ENCODE measurements around the gene UNC45B. TPM values are rescaled to one million over a fixed set of nuclear protein-coding genes. Genes with fewer than 3 reads are reported as not detected.
A peak's percentile ranks its signal among the peaks of the same experiment; 100 is the strongest.
"Not testable (repeated sequence)": the region's sequence is repeated elsewhere in the genome, so short reads cannot be mapped to it uniquely, and the experiment has no call there.

Gene UNC45B
- total and polyA plus RNA-seq, 7 experiments from 2014 or later = 0.10 to 0.62 (median 0.22) TPM

DNA sequence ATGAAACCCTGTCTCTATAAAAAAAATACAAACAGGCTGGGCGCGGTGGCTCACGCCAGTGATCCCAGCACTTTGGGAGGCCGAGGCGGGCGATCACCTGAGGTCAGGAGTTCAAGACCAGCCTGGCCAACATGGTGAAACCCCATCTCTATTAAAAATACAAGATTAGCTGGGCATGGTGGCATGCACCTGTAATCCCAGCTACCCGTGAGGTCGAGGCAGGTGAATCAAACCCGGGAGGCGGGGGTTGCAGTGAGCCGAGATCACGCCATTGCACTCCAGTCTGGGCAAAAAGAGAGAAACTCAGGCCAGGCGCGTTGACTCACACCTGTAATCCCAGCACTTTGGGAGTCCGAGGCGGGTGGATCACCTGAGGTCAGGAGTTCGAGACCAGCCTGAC lies 36.8 kb upstream of the UNC45B start:
- ChIA-PET CTCF (interaction anchor here (0.8 to 1.3 kb wide), 2 partner anchors 11 to 292 kb away, joined by 3 to 4 read pairs; no protein-coding TSS in a partner anchor), POLR2A (interaction anchor here (1.7 kb wide), 1 partner anchor 21 kb away, joined by 4 read pairs; no protein-coding TSS in a partner anchor)
- ATAC-seq; H3K4me3 Mint-ChIP-seq; H3K27me3 ChIP-seq (ENCODE audit: control insufficient read depth in 2 of 2, insufficient read depth in 2 of 2, low read length in 2 of 2); H3K27me3 Mint-ChIP-seq; H3K27ac Mint-ChIP-seq; H3K4me1 ChIP-seq (ENCODE audit: control insufficient read depth in 2 of 2, insufficient read depth in 2 of 2, low read length in 2 of 2); DNase-seq; H3K4me3 ChIP-seq (ENCODE audit: low read length); intact Hi-C loops (cut with micrococcal nuclease); H3K27ac ChIP-seq (ENCODE audit: low read depth, low read length); H3K9me3 ChIP-seq (ENCODE audit: control insufficient read depth in 2 of 3, low read length in 3 of 3); H3K9me3 Mint-ChIP-seq: not testable (repeated sequence)
- Mint-ChIP-seq H3K4me1 (peaks cover under 1 to 18% (median 7%) of the 10 kb centered on the region in 7 donors), H3K36me3 (peaks cover 9 to 27% (median 16%) of the 10 kb centered on the region in 5 donors)
- peaks cover 0 to 11% (median 0%) of the 10 kb centered on the region in 3 experiments for H3K36me3 ChIP-seq (ENCODE audit: control insufficient read depth in 2 of 3, insufficient read depth in 3 of 3, low read length in 3 of 3)

- Mint-ChIP-seq H3K27me3 (no peaks in the 10 kb centered on the region), H3K36me3 (peaks cover 0 to 18% (median 9%) of the 10 kb centered on the region in 5 donors), H3K4me3 (peak overlapping the region in 2 of 10 donors; percentile 2 to 71), H3K4me1 (peaks cover 23 to 49% (median 39%) of the 10 kb centered on the region in 7 donors), H3K27ac (peak overlapping the region in 3 of 9 donors; percentile 10 to 32 (median 20)), H3K9me3 (no peaks in the 10 kb centered on the region)
- ATAC-seq = no peak
- no peaks in the 10 kb centered on the region for H3K36me3 ChIP-seq (ENCODE audit: control insufficient read depth in 2 of 3, insufficient read depth in 3 of 3, low read length in 3 of 3)
- peaks cover 14 to 15% of the 10 kb centered on the region in 2 donors for H3K4me1 ChIP-seq (ENCODE audit: control insufficient read depth in 2 of 2, insufficient read depth in 2 of 2, low read length in 2 of 2)
- H3K27ac ChIP-seq (ENCODE audit: low read depth, low read length) = no peak overlapping the region
- no peak overlapping the region for H3K4me3 ChIP-seq (ENCODE audit: low read length)
- CTCF ChIA-PET = interaction anchor here (0.7 kb wide), 1 partner anchor 15 kb away, joined by 3 read pairs; no protein-coding TSS in a partner anchor
- H3K9me3 ChIP-seq (ENCODE audit: control insufficient read depth in 2 of 3, low read length in 3 of 3) = no peaks in the 10 kb centered on the region
- DNase-seq = no peak
- intact Hi-C loops (cut with micrococcal nuclease) = loop anchor here in 1 of 2 donors (5.0 kb wide), 1 partner anchor 630 kb away; no protein-coding TSS in a partner anchor
- POLR2A ChIA-PET = interaction anchor here (2.6 kb wide), 1 partner anchor 10 kb away, joined by 8 read pairs; no protein-coding TSS in a partner anchor
- H3K27me3 ChIP-seq (ENCODE audit: control insufficient read depth in 2 of 2, insufficient read depth in 2 of 2, low read length in 2 of 2) = no peaks in the 10 kb centered on the region
These were observed 30.8 kb upstream of the UNC45B start for GRCh38 chr17:35116845-35117244.

DNA sequence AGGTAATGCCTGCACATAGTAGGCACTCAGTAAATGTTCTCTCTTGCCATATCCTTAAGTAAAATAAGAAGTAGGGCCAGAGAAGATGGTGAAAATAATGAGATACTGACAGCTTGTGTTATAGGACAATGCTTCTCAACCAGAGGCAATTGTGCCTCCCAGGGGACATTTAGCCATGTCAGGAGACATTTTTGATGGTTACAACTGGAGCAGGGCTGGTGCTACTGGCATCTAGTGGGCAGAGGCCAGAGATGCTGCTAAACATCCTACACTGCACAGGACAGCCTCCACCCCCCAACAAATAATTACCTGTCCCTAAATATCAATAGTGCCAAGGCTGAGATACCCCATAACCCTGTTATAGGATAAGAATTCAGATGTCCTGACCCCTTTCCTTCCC lies 29.6 kb upstream of the UNC45B start:
- peaks cover 23 to 45% (median 35%) of the 10 kb centered on the region in 7 donors for H3K4me1 Mint-ChIP-seq
- intact Hi-C loops (cut with micrococcal nuclease) = loop anchor here (2.0 to 5.0 kb wide), 3 partner anchors 481 to 697 kb away; no protein-coding TSS in a partner anchor

GRCh38 chr17:35119370-35120165 lies 28.0 kb upstream of the UNC45B start, which contains the start of gene RAD51D:
Gene RAD51D (minus strand): TSS chr17:35119860. CDS start chr17:35119613, 247 bp downstream.
- Mint-ChIP-seq H3K36me3 (peaks cover 0 to 13% (median 6%) of the 10 kb centered on the region in 5 donors), H3K27ac (peak within 1 kb of the TSS; percentile 88 to 96 (median 93)), H3K27me3 (no peaks in the 10 kb centered on the region), H3K9me3 (peaks cover 0 to 2% (median 0%) of the 10 kb centered on the region in 11 donors), H3K4me1 (peaks cover 23 to 45% (median 33%) of the 10 kb centered on the region in 7 donors), H3K4me3 (peak within 1 kb of the TSS; percentile 87 to 97 (median 94))
- Histone ChIP-seq H3K27ac (ENCODE audit: low read depth, low read length) (peak within 1 kb of the TSS; percentile 81), H3K36me3 (ENCODE audit: control insufficient read depth in 2 of 3, insufficient read depth in 3 of 3, low read length in 3 of 3) (no peaks in the 10 kb centered on the region), H3K27me3 (ENCODE audit: control insufficient read depth in 2 of 2, insufficient read depth in 2 of 2, low read length in 2 of 2) (no peaks in the 10 kb centered on the region), H3K4me3 (ENCODE audit: low read length) (peak within 1 kb of the TSS; percentile 82), H3K4me1 (ENCODE audit: control insufficient read depth in 2 of 2, insufficient read depth in 2 of 2, low read length in 2 of 2) (peaks cover 14 to 15% of the 10 kb centered on the region in 2 donors), H3K9me3 (ENCODE audit: control insufficient read depth in 2 of 3, low read length in 3 of 3) (no peaks in the 10 kb centered on the region)
- intact Hi-C loops (cut with micrococcal nuclease) = loop anchor here (1.0 to 5.0 kb wide), 13 partner anchors 23 to 699 kb away; partner anchors contain the start of genes CCT6B (in 2 of the 2), RFFL (in 2 of the 2), ZNF830 (in 2 of the 2) and LIG3 (in 1 of the 2)
- ChIA-PET CTCF (interaction anchor here (0.6 to 3.6 kb wide), 33 partner anchors 9 to 701 kb away, joined by 3 to 55 read pairs (median 4); partner anchors contain the start of gene RFFL), POLR2A (interaction anchor here (0.6 to 3.7 kb wide), 26 partner anchors 7 to 699 kb away, joined by 3 to 21 read pairs (median 4); partner anchors contain the start of genes PEX12, SLFN13 and SLFN5)
- DNase-seq (peak; percentile 71 to 90 (median 83)), ATAC-seq (peak; percentile 96)

More for the DNA sequence above, 29.6 kb upstream of the UNC45B start:
- POLR2A ChIA-PET = interaction anchor here (1.1 to 2.8 kb wide), 3 partner anchors 9 to 691 kb away, joined by 3 to 11 read pairs (median 8); no protein-coding TSS in a partner anchor
- DNase-seq (peak in 4 of 9 donors; percentile 11 to 31 (median 26)), ATAC-seq (no peak)
- Histone ChIP-seq H3K27ac (ENCODE audit: low read depth, low read length) (no peak overlapping the region), H3K4me3 (ENCODE audit: low read length) (no peak overlapping the region), H3K9me3 (ENCODE audit: control insufficient read depth in 2 of 3, low read length in 3 of 3) (no peaks in the 10 kb centered on the region), H3K4me1 (ENCODE audit: control insufficient read depth in 2 of 2, insufficient read depth in 2 of 2, low read length in 2 of 2) (peaks cover 14 to 15% of the 10 kb centered on the region in 2 donors), H3K27me3 (ENCODE audit: control insufficient read depth in 2 of 2, insufficient read depth in 2 of 2, low read length in 2 of 2) (no peaks in the 10 kb centered on the region), H3K36me3 (ENCODE audit: control insufficient read depth in 2 of 3, insufficient read depth in 3 of 3, low read length in 3 of 3) (no peaks in the 10 kb centered on the region)
- H3K4me3 Mint-ChIP-seq = peak overlapping the region; percentile 85 to 97 (median 90)
- H3K9me3 Mint-ChIP-seq = peaks cover 0 to 2% (median 0%) of the 10 kb centered on the region in 11 donors
- CTCF ChIA-PET = interaction anchor here (1.4 to 3.6 kb wide), 4 partner anchors 12 to 576 kb away, joined by 5 to 55 read pairs (median 10); no protein-coding TSS in a partner anchor
- peaks cover 0 to 14% (median 8%) of the 10 kb centered on the region in 5 donors for H3K36me3 Mint-ChIP-seq
- peak overlapping the region; percentile 34 to 95 (median 73) for H3K27ac Mint-ChIP-seq
- no peaks in the 10 kb centered on the region for H3K27me3 Mint-ChIP-seq

- intact Hi-C loops (cut with micrococcal nuclease) = no loop called here
- Histone ChIP-seq H3K27ac (ENCODE audit: low read depth, low read length) (no peak within 1 kb of the TSS), H3K36me3 (ENCODE audit: control insufficient read depth in 2 of 3, insufficient read depth in 3 of 3, low read length in 3 of 3) (no peaks in the 10 kb centered on the region), H3K27me3 (ENCODE audit: control insufficient read depth in 2 of 2, insufficient read depth in 2 of 2, low read length in 2 of 2) (no peaks in the 10 kb centered on the region), H3K4me1 (ENCODE audit: control insufficient read depth in 2 of 2, insufficient read depth in 2 of 2, low read length in 2 of 2) (peaks cover 14 to 15% of the 10 kb centered on the region in 2 donors), H3K4me3 (ENCODE audit: low read length) (no peak within 1 kb of the TSS), H3K9me3 (ENCODE audit: control insufficient read depth in 2 of 3, low read length in 3 of 3) (no peaks in the 10 kb centered on the region)
- DNase-seq (no peak), ATAC-seq (no peak)
- H3K27ac Mint-ChIP-seq = peak within 1 kb of the TSS in 2 of 9 donors; percentile 22 to 74
- peaks cover 18 to 35% (median 28%) of the 10 kb centered on the region in 7 donors for H3K4me1 Mint-ChIP-seq
- ChIA-PET CTCF (interaction anchor here (1.0 to 3.6 kb wide), 4 partner anchors 27 to 626 kb away, joined by 3 to 55 read pairs (median 4); no protein-coding TSS in a partner anchor), POLR2A (interaction anchor here (1.0 to 3.7 kb wide), 3 partner anchors 20 to 192 kb away, joined by 4 to 21 read pairs (median 6); no protein-coding TSS in a partner anchor)
- peaks cover 0 to 5% (median 0%) of the 10 kb centered on the region in 5 donors for H3K36me3 Mint-ChIP-seq
- H3K4me3 Mint-ChIP-seq = peak within 1 kb of the TSS in 8 of 10 donors; percentile 6 to 87 (median 35)
- H3K27me3 Mint-ChIP-seq = no peaks in the 10 kb centered on the region
- H3K9me3 Mint-ChIP-seq = peaks cover 0 to 2% (median 0%) of the 10 kb centered on the region in 11 donors
These were observed 26.3 kb upstream of the UNC45B start, which contains the start of gene FNDC8 for GRCh38 chr17:35121315-35121714. Gene FNDC8 (plus strand): TSS chr17:35121615. CDS start chr17:35121694, 79 bp downstream.

All from naive thymus-derived CD4-positive, alpha-beta T cell (primary cell).